ENCODE measurements around the gene SYNPO.

Gene SYNPO

GRCh38 chr5:150694612-150695011 is 54.2 kb downstream of the SYNPO start:
- DNase-seq (ENCODE audit: low read depth in 3 of 3) = no peak

DNA sequence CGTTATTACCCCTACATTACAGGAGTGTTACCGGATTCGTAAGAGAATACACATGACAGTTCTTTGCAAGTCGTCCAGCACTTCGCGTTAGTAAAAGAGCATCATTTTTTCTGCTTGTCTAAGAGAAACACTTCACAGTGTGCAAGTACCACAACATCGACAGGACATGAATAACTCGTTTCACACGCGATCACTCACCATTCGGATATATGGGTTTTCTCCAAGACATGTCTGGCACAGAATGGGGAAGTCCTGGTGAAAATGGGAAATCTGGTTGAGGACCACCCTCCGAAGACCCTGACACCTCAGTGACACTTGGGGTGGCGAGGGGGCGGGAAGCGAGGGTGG is 59.8 kb downstream of the SYNPO start:
- no peak for DNase-seq (ENCODE audit: low read depth in 3 of 3)

DNA sequence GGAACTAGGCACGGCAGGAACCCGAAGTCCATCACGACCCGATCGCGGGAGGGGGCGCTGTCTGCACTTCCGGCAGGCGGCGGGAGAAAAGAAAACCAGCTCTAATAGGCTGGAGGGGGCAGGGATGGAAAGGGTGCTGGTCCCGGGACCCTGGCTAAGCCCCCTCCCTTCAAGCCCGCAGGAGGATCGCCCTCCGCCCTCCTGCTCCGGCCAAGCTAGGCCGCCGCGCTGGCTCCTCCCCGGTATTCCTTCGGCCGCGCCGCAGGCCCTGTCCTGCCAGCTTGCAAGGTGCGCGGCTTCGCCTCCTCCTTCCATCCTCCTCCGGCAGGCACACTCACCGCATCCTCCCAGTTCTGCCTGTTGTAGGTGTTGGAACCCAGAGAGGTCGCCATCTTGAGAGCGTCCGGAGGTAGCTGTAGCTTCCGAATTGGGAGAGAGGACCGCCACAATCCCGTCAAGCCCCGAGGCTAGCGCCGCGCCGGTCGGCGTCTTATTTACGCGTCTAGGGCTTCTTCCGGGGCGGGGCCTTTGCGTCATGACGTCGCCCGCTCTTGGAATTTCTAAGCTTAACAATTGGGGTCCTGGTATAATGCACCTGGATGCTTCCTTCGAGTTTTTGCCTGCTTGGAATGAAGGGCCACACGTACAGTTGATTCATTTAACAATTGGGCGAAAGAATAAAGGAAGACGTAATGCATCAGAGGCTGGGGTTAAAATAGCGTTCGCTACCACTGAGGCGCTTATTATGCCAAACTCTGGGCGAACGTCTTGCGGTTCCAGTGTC is 60.3 kb downstream of the SYNPO start, which contains the start of gene RBM22:
RBM22 (minus strand) TSS at position 469 of the 784 bp plus-strand sequence; CDS start at position 392, 77 bp downstream.
- DNase-seq (ENCODE audit: low read depth in 3 of 3) = peak; percentile 78 to 88 (median 85)

DNA sequence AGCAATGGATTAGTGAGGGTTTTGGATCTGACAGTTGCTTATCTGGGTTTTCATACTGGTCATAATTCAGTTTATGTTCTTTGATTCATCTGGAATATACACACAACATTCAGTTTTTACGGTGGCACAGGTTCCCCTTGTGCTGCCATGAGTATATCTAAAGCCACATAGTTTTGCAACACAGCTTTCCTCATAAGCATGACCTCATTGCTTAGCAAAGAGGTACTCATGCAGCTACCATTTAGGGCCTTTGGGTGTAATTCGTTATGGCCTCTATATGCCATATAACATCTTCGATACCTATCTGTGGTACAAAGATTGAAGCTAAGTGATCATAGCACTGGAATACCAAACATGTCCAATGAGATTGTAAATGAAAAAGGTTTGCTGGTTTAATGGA is 63.3 kb downstream of the SYNPO start:
- DNase-seq (ENCODE audit: low read depth in 3 of 3) = no peak

DNA sequence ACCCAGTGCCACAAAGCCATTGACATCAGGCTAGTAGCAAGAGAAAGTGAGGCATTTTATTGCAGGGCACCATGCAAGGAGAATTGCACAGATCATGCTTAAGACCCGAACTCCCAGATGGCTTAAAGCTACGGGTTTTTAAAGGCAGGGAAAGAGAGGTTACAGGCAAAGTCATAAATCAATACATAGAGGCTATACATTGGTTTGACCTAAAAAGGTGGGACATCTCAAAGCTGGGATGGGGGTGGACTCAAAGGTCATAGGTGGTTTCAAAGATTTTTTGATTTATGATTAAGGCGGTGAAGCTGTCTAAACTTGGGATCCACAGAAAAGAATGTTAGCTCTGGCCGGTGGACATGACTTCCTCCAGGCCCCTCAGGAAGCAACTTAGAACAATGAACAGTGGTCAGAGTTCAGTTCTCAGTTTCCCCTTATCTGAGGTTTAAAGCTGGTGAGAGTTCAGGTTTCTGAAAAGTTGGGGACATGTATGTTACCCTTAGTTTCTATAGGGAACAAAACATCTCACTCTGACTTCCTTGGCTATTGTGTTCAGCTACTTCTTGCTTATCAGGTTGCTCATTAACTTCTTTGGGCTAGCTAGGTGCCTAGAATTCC is 66.4 kb downstream of the SYNPO start:
- no peak for DNase-seq (ENCODE audit: low read depth in 3 of 3)
